NCI-H1436 (cell line): ENCODE measurements around the gene DZIP3.
"Not testable (repeated sequence)": the region's sequence is repeated elsewhere in the genome, so short reads cannot be mapped to it uniquely, and the experiment has no call there.

Experiments used
- DNase-seq: peaks from one replicate; lab custom pipeline; 2025; lab: John Stamatoyannopoulos, UW

Gene DZIP3

DNA sequence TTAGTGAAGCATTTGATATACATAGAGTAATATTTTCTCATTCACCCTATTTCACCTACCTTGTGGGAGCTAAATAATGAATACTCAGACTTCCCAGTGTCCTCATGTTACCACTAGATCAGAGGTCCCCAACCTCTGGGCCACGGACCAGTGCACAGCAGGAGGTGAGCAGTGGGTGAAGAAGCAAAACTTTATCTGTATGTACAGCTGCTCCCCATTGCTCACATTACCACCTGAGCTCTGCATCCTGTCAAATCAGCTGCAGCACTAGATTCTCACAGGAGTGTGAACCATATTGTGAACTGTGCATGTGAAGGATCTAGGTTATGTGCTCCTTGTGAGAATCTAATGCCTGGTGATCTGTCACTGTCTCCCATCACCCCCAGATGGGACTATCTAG, 88.3 kb downstream of the DZIP3 start:
- DNase-seq = no peak

DNA sequence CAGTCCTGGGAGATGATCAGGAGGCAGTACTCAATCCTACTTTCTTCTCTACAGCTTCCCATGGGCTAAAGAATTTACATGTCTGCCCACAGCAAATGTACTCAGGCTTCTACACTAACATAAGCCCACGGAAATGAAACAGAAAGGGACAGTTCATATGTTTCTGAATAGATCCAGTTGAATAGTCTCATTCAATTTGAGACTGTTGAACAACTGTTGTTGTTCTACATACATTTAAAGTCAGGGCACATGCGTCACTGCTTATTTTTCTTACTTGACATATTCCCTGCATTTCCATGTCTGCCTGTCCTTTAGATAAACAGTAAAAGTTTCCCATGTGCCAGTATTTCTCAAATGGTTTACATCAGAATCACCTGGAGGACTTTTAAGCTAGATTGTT, 102.8 kb downstream of the DZIP3 start:
- DNase-seq = not testable (repeated sequence)

DNA sequence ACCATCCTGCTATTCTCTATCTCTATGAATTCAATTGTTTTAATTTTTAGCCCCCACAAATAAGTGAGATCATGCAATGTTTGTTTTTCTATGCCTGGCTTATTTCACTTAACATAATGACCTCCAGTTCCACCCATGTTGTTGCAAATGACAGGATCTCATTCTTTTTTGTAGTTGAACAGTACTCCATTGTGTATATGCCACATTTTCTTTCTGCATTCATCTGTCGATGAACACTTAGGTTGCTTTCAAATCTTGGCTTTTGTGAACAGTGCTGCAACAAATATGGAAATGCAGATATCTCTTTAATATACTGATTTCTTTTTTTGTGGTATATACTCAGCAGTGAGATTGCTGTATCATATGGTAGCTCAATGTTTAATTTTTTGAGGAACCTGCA, 108.9 kb downstream of the DZIP3 start:
- no peak for DNase-seq

DNA sequence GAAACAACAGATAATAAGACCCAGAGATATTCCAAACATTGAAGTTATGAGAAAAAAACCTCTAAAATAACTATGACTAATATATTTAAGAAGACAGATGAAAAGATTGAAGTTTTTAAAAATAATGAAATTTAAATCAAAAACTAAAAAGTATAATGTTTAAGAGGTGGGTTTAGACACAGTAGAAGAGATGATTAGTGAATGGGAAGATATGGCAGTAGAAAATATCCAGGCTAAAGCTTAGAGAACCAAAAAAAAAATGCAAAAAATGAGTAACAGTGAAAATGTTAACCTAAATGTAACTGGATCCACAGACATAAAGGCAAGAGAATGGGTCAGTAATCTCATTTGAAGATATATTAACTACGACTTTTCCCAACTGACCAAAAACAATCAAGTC, 115.5 kb downstream of the DZIP3 start:
- no peak for DNase-seq

DNA sequence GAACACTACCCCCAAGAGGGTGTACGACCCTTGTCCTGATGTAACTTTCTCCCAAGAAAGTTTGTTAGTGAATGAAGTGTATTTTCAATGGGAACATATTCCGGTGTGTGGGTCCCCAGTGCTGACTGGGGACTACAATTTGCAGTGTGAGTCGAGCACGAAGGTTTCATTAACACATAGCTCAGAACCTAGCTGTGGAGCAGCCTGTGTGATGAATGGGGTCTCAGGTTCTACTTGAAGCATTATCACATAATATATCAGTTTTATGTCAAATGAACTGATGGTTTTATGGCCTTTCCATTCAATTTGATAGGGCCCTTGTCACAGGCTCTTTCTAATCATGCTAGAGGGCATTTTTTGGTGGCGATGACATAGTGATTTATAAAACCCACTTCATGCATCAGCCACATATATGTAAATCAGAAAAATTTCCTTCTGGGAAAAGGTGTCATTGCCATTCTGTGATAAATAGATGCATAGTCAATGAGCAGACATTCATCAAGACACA, 123.5 kb downstream of the DZIP3 start:
- DNase-seq = no peak

DNA sequence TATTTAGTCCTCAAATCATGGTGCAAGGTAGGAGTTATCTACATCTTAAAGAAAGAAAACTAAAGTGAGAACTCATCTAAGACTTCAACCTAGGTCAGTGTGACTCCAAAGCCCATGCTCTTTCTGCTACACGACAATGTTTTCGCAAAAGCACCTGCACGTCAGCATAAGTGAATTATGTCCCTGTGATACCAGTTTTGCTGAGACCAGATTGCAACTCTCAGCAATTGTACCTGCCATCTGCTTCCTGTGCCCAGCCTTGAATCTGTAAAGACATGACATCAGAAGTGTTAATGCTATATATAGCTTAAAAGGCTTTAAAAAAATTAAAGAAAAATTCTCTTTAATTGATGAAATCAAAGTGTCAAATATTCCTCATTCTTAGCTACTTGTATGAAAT, 124.3 kb downstream of the DZIP3 start:
- DNase-seq = no peak

DNA sequence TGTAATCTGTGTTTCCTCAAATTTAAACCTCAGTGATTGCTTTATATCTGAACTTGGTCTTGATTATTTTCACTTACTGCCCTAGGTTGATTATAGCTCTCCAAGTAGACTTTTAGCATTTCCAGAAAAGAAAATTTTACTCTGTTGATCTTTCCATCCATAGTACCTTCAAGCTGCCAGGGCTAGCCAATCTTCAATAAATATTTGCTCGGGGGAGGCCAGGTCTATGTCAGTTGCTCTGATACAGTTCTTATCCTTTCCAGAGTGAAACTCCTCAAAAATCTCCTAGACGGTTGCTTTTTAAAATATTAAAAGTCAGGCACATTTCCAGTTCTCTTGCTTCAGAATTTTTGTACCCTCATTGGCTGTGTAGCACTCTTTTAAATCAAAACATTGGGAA, 128.9 kb downstream of the DZIP3 start:
- no peak for DNase-seq

DNA sequence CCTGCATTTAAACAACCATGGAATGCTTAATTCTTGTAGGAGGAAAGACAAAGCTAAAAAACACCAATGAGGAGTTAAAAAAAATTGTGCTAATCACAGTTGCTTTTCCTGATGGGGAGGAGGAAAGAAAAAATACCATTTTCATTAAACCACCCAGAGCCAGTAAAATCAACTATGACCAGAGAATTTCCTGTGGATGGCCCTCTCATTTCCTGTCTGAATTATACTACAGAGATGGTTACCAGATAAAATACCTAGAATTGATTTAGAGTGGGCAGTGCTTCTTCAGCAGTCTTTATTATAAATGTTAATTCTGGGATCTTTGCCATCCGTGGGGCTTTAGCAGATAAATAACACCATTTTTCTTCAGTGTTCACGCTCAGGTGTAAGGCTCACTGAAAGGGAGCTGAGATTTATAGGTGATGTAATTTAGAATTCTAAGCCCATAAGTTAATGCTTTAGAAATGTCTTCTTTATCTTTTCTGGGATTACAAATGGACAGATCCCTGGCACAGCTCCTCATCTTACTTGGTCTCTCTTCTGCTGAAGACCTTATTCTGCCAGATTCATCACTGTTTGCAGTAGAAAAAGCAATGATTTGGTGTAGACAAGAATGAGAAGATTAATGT, 129.8 kb downstream of the DZIP3 start:
- DNase-seq = no peak

DNA sequence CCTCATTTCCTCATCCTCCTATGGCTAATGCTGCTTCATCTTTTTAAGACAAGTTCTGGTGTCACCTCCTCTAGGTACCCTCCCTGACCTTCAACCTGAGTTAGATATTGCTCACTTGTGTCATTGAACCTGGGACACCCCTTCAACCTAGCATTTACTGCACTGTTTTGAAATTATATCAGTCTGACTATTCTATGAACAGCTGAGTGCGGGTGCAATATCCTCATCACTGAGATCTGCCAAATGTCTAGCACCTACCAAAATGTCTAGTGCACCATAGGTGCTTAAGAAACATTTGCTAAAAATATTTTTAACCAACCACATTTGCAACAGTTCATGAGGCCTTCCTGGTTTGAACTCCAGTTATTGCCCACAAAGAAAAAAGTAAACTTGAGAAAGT, 133.2 kb downstream of the DZIP3 start:
- DNase-seq = no peak

DNA sequence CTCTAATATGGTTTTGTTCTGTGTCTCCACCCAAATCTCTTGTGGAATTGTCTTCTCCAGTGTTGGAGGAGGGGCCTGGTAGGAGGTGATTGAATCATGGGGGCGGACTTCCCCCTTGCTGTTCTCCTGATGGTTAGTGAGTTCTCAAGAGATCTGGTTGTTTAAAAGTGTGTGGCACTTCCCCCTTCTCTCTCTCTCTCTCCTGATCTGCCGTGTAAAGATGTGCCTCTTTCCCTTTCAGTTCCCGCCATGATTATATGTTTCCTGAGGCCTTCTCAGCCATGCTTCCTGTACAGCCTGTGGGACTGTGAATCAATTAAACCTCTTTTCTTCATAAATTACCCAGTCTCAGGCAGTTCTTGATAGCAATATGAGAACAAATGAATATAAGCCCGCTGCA, 134.6 kb downstream of the DZIP3 start:
- no peak for DNase-seq

DNA sequence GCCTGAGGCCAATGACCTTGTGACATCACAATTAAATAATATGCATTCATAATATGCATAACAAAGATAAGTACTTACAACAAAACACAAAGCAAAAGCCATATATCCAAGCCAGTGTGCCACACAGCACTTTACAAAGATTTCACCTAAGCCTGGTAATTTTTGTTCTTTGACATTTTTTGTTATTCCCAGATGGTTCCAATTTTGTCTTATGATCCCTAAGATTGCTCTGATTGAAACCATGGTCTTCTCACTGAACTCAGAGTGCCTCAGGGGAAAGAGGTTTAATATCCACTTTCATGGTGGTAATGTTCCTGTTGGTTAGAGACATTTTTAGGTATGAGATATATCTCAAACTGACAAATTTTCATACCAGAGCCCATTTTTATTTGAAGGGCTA, 138.6 kb downstream of the DZIP3 start:
- DNase-seq = no peak

DNA sequence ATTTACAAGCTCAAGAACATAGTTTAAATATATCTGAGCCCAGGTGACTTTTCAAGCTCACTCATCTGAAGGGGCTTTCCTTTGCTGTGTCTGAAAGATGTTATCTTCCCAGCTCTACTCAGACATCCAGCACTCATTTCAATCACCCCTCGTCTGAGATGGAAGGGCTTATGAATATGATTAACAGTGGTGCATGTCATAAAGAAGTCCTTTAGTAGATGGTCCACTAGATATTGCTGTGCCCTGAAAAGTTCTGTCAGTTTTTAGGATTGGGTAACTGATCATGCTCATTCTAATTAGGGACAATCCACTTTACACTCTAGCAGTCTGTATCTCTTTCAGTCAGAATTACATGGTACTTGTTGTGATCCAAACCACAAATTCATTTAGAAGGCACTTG, 139.4 kb downstream of the DZIP3 start:
- DNase-seq = no peak

DNA sequence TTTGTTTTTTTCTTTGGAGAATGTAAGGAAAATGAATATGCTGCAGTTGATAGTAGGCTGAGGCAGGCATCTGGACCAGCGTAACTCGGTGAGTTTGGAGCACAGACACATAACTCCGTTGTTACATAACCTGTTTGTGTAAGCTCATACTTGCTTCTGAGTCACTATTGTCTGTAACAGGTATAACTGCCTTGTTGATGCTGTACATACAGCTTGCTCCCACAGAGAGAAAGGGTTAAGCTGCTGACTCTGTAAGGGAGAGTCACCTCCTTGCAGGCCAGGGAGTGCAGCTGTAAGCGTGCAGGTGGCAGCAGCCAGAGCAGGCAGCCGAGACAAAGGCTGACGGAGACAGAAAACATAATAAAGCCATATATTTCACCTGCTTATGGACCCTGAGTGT, 147.3 kb downstream of the DZIP3 start:
- DNase-seq = no peak

DNA sequence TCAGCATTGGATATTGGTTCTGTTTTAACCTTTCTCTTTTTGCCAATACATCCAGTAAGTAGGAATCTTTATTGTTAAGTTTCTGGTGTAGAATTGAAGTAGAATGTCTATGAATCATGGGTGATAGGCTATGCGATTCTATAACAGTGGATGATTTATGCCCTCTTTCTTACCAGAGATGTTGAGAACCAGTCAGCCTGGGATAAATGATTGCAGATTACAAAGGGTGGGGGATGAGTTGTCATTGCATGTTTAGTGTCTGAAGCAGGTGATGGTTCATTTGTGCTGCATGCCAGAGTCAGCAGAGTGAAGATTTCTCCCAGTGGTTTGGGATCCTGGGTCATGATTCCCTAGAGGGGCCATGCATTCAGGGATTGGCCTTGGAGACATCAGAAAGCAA, 153.4 kb downstream of the DZIP3 start:
- no peak for DNase-seq
